ENCODE results near the gene ADAM21. TPM values are rescaled to one million over a fixed set of nuclear protein-coding genes. Genes with fewer than 3 reads are reported as not detected.
"Not testable (repeated sequence)": the region's sequence is repeated elsewhere in the genome, so short reads cannot be mapped to it uniquely, and the experiment has no call there.

ADAM21 gene
- total RNA-seq, 1 donor from 2014 or later = not detected

DNA sequence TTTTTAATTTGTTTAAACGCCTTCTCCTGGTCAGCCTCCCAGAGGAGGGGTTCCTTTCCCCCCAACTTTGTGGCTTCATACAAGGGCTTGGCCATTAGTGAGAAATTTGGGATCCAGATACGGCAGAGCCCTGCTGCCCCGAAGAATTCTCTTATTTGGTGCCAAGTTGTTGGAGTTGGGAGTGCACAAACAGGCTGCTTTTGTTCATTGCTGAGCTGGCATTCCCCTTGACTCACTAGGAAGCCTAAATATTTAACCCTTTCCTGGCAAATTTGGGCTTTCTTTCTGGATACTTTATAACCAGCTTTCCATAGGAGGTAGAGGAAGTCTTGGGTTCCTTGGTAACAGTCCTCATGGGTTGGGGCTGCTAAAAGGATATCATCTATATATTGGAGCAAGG, 10.3 kb upstream of the ADAM21 start:
- H3K4me1 Mint-ChIP-seq (ENCODE audit: unreplicated experiment) = no peaks in the 10 kb centered on the region
- H3K27ac Mint-ChIP-seq (ENCODE audit: unreplicated experiment) = no peak overlapping the region
- no peak for TF ChIP-seq CTCF (IDR thresholded peaks at IDR 0.05)
- H3K36me3 Mint-ChIP-seq (ENCODE audit: unreplicated experiment) = peaks cover 2% of the 10 kb centered on the region
- H3K4me3 Mint-ChIP-seq (ENCODE audit: unreplicated experiment) = no peak overlapping the region
- H3K9me3 Mint-ChIP-seq (ENCODE audit: unreplicated experiment) = peaks cover 51% of the 10 kb centered on the region
- no peak for DNase-seq (ENCODE audit: extremely low spot score, unreplicated experiment)
- H3K27me3 Mint-ChIP-seq (ENCODE audit: unreplicated experiment) = no peaks in the 10 kb centered on the region

GRCh38 chr14:70442750-70443149, 9.2 kb upstream of the ADAM21 start:
- H3K4me1 Mint-ChIP-seq (ENCODE audit: unreplicated experiment) = no peaks in the 10 kb centered on the region
- peaks cover 42% of the 10 kb centered on the region for H3K9me3 Mint-ChIP-seq (ENCODE audit: unreplicated experiment)
- peaks cover 2% of the 10 kb centered on the region for H3K36me3 Mint-ChIP-seq (ENCODE audit: unreplicated experiment)
- no peak overlapping the region for H3K27ac Mint-ChIP-seq (ENCODE audit: unreplicated experiment)
- no peak for TF ChIP-seq CTCF (IDR thresholded peaks at IDR 0.05)
- no peak overlapping the region for H3K4me3 Mint-ChIP-seq (ENCODE audit: unreplicated experiment)
- DNase-seq (ENCODE audit: extremely low spot score, unreplicated experiment) = no peak
- no peaks in the 10 kb centered on the region for H3K27me3 Mint-ChIP-seq (ENCODE audit: unreplicated experiment)

GRCh38 chr14:70448633-70449340, 3.2 kb upstream of the ADAM21 start:
- no peaks in the 10 kb centered on the region for H3K4me1 Mint-ChIP-seq (ENCODE audit: unreplicated experiment)
- no peak overlapping the region for H3K4me3 Mint-ChIP-seq (ENCODE audit: unreplicated experiment)
- no peak overlapping the region for H3K27ac Mint-ChIP-seq (ENCODE audit: unreplicated experiment)
- H3K9me3 Mint-ChIP-seq (ENCODE audit: unreplicated experiment) = peaks cover 14% of the 10 kb centered on the region
- H3K27me3 Mint-ChIP-seq (ENCODE audit: unreplicated experiment) = no peaks in the 10 kb centered on the region
- no peak for DNase-seq (ENCODE audit: extremely low spot score, unreplicated experiment)
- no peak for TF ChIP-seq CTCF (IDR thresholded peaks at IDR 0.05)
- no peaks in the 10 kb centered on the region for H3K36me3 Mint-ChIP-seq (ENCODE audit: unreplicated experiment)

GRCh38 chr14:70454731-70455130, 2.8 kb downstream of the ADAM21 start:
- Mint-ChIP-seq H3K27me3 (ENCODE audit: unreplicated experiment) (no peaks in the 10 kb centered on the region), H3K4me3 (ENCODE audit: unreplicated experiment) (no peak overlapping the region)

GRCh38 chr14:70468731-70469130, 16.8 kb downstream of the ADAM21 start:
- DNase-seq (ENCODE audit: extremely low spot score, unreplicated experiment) = no peak
- H3K9me3 Mint-ChIP-seq (ENCODE audit: unreplicated experiment) = peaks cover 9% of the 10 kb centered on the region
- no peaks in the 10 kb centered on the region for H3K27me3 Mint-ChIP-seq (ENCODE audit: unreplicated experiment)
- no peaks in the 10 kb centered on the region for H3K4me1 Mint-ChIP-seq (ENCODE audit: unreplicated experiment)
- H3K4me3 Mint-ChIP-seq (ENCODE audit: unreplicated experiment) = no peak overlapping the region
- no peaks in the 10 kb centered on the region for H3K36me3 Mint-ChIP-seq (ENCODE audit: unreplicated experiment)
- no peak for TF ChIP-seq CTCF (IDR thresholded peaks at IDR 0.05)
- no peak overlapping the region for H3K27ac Mint-ChIP-seq (ENCODE audit: unreplicated experiment)

More at GRCh38 chr14:70454731-70455130, 2.8 kb downstream of the ADAM21 start:
- Mint-ChIP-seq H3K36me3 (ENCODE audit: unreplicated experiment) (no peaks in the 10 kb centered on the region), H3K4me1 (ENCODE audit: unreplicated experiment) (no peaks in the 10 kb centered on the region), H3K9me3 (ENCODE audit: unreplicated experiment) (no peaks in the 10 kb centered on the region), H3K27ac (ENCODE audit: unreplicated experiment) (no peak overlapping the region)
- TF ChIP-seq CTCF (IDR thresholded peaks at IDR 0.05) = no peak
- DNase-seq (ENCODE audit: extremely low spot score, unreplicated experiment) = no peak

GRCh38 chr14:70470863-70471563, 19.0 kb downstream of the ADAM21 start:
- not testable (repeated sequence) for DNase-seq (ENCODE audit: extremely low spot score, unreplicated experiment); H3K27me3 Mint-ChIP-seq (ENCODE audit: unreplicated experiment); H3K9me3 Mint-ChIP-seq (ENCODE audit: unreplicated experiment); H3K36me3 Mint-ChIP-seq (ENCODE audit: unreplicated experiment); H3K4me3 Mint-ChIP-seq (ENCODE audit: unreplicated experiment); H3K4me1 Mint-ChIP-seq (ENCODE audit: unreplicated experiment); H3K27ac Mint-ChIP-seq (ENCODE audit: unreplicated experiment)

Data from osteocyte (in vitro differentiated cells).